Caco-2 (cell line): Measurements from ENCODE around the gene IGFBP1. TPM values are rescaled to one million over a fixed set of nuclear protein-coding genes. Genes with fewer than 3 reads are reported as not detected.

Experiments used
- BruUV-seq: library from RNA; stranded (reverse); fragments of 400-500 nt; replicated peaks from 2 replicates; lab custom pipeline; 2021; lab: Mats Ljungman, UMichigan
- CTCF ChIA-PET: fragments of 300-600 bp; sonication (Branson Sonifier 250); formaldehyde crosslinking; loops from one replicate; lab custom pipeline; 2022; ENCODE audit warnings: antibody characterized with exemption; lab: Charles Lee
- POLR2A ChIA-PET: fragments of 300-600 bp; sonication (Branson Sonifier 250); formaldehyde crosslinking; loops from one replicate; lab custom pipeline; 2022; ENCODE audit warnings: antibody characterized with exemption; lab: Charles Lee
- DNase-seq, 2 experiments: peaks; one replicate each; pipeline versions ENCODE4 v3.0.0 to v3.0.0-alpha.2; 2020 to 2022
- H3K27me3 ChIP-seq: replicated peaks from 2 replicates; pipeline ENCODE4 v1.6.0; 2011; ENCODE audit warnings: low read length; ENCODE audit not compliant: control insufficient read depth, insufficient read depth
- H3K36me3 ChIP-seq: 2 replicates; pipeline ENCODE4 v1.5.1; 2011; ENCODE audit warnings: low read length; ENCODE audit not compliant: control insufficient read depth, insufficient read depth
- H3K4me1 ChIP-seq: fragments of 250-450 bp; sonication (Bioruptor Pico); 2 replicates; pipeline ENCODE4 v1.5.1; 2020; ENCODE audit warnings: mild to moderate bottlenecking
- H3K4me3 ChIP-seq: 2 replicates; pipeline ENCODE4 v1.5.1; 2011; ENCODE audit warnings: low read depth, mild to moderate bottlenecking, control low read depth, low read length
- H3K9me3 ChIP-seq: fragments of 250-450 bp; sonication (Bioruptor Pico); 2 replicates; pipeline ENCODE4 v1.5.1; 2020; ENCODE audit warnings: mild to moderate bottlenecking, moderate library complexity
- H3K27ac Mint-ChIP-seq: one replicate; pipeline ENCODE4 v1.8.0; 2022; ENCODE audit warnings: mixed read lengths; ENCODE audit not compliant: unreplicated experiment
- H3K27me3 Mint-ChIP-seq: one replicate; pipeline ENCODE4 v1.8.0; 2022; ENCODE audit warnings: mixed read lengths; ENCODE audit not compliant: insufficient read depth, unreplicated experiment
- H3K36me3 Mint-ChIP-seq: one replicate; pipeline ENCODE4 v1.8.0; 2022; ENCODE audit warnings: mild to moderate bottlenecking, mixed read lengths; ENCODE audit not compliant: insufficient read depth, unreplicated experiment
- H3K4me1 Mint-ChIP-seq: one replicate; pipeline ENCODE4 v1.8.0; 2022; ENCODE audit warnings: low read depth, mixed read lengths; ENCODE audit not compliant: unreplicated experiment
- H3K4me3 Mint-ChIP-seq: one replicate; pipeline ENCODE4 v1.8.0; 2022; ENCODE audit warnings: mild to moderate bottlenecking, moderate library complexity, mixed read lengths; ENCODE audit not compliant: unreplicated experiment
- H3K9me3 Mint-ChIP-seq: one replicate; pipeline ENCODE4 v1.8.0; 2022; ENCODE audit warnings: mixed read lengths; ENCODE audit not compliant: unreplicated experiment
- intact Hi-C: fragments of 100-400 bp; cut with micrococcal nuclease; formaldehyde crosslinking; loops from one replicate; pipeline ENCODE4 v1.10.0; 2022; ENCODE audit not compliant: unreplicated experiment
- total RNA-seq: library from RNA; stranded (reverse); gene quantifications from 2 replicates; pipeline ENCODE4 v1.2.3, GENCODE V29; 2022
- TF ChIP-seq, protein P1 (sequence below), 2 experiments: fragments of 200-600 bp in 1 of 2; IDR thresholded peaks; 1 replicate in 1 of 2; 2 replicates in 1 of 2; pipeline versions ENCODE4 v1.5.1 to v1.8.0; 2011 to 2022; ENCODE audit warnings: antibody characterized with exemption in 1 of 2, control low read depth in 1 of 2, inconsistent platforms in 1 of 2, low read depth in 1 of 2, low read length in 1 of 2, mild to moderate bottlenecking in 1 of 2, moderate library complexity in 1 of 2; ENCODE audit not compliant: insufficient read depth in 1 of 2, severe bottlenecking in 1 of 2, unreplicated experiment in 1 of 2

IGFBP1 gene
- total RNA-seq, 1 experiment from 2014 or later, result not detected

DNA sequence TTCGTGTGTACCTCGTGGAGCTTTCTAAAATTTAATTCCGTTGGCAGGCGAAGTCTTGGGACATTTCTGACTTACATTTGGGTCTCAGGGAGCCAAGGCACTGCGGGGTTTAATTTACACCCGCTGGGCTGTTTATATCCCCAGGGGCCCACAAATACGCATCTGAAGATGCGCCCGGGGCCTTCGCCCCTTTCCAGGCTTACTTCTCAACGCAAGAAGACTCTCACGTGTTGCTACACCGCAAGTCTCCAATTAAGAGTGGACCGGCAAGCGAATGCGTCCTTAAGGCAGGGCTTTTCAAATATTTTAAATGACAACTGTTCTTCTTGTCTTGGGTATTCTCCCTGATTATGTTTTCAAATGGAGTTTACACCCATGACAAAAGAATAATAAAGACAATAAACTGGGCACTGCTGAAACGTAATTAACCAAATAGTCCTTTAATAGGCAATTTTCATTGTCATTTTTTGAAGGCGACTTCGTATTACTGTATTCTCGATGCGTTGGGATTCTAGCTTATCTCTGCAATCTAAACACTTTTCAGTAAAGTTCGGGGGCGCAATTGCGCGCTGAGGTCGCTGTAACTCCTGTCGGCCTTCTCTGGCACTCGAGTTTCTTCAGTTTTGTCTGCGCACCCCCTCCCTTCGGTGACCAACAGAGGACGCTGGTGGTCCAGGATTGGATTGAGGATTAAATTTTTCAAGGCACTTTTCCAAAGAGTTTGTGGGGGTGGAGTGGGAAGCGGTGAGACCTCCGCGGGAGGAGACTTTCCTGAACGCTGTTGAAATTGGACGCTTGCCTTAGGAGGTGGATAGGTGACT, 33.6 kb downstream of the IGFBP1 start:
- no peaks in the 10 kb centered on the region; the same call in none of the 2 replicates for H3K27me3 ChIP-seq
- Mint-ChIP-seq H3K27me3 (peaks cover 20% of the 10 kb centered on the region), H3K9me3 (no peaks in the 10 kb centered on the region), H3K36me3 (no peaks in the 10 kb centered on the region), H3K4me1 (no peaks in the 10 kb centered on the region), H3K27ac (no peak overlapping the region), H3K4me3 (peak overlapping the region; percentile 71)
- H3K4me3 ChIP-seq, result no peak overlapping the region
- ChIA-PET CTCF (interaction anchor here (0.7 to 1.3 kb wide), 2 partner anchors 356 to 741 kb away, joined by 3 read pairs; no protein-coding TSS in a partner anchor), POLR2A (no interaction called here)
- no TSS peak for BruUV-seq
- H3K36me3 ChIP-seq, result no peaks in the 10 kb centered on the region
- TF ChIP-seq, protein P1, sequence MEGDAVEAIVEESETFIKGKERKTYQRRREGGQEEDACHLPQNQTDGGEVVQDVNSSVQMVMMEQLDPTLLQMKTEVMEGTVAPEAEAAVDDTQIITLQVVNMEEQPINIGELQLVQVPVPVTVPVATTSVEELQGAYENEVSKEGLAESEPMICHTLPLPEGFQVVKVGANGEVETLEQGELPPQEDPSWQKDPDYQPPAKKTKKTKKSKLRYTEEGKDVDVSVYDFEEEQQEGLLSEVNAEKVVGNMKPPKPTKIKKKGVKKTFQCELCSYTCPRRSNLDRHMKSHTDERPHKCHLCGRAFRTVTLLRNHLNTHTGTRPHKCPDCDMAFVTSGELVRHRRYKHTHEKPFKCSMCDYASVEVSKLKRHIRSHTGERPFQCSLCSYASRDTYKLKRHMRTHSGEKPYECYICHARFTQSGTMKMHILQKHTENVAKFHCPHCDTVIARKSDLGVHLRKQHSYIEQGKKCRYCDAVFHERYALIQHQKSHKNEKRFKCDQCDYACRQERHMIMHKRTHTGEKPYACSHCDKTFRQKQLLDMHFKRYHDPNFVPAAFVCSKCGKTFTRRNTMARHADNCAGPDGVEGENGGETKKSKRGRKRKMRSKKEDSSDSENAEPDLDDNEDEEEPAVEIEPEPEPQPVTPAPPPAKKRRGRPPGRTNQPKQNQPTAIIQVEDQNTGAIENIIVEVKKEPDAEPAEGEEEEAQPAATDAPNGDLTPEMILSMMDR (IDR thresholded peaks at IDR 0.05; ENCODE audit: insufficient read depth in 1 of 2, low read depth in 1 of 2, low read length in 1 of 2, severe bottlenecking in 1 of 2, unreplicated experiment in 1 of 2), result peak; percentile 37 to 58
- H3K4me1 ChIP-seq, result peaks cover 5% of the 10 kb centered on the region; the same call in 1 of the 2 replicates
- intact Hi-C loops, result no loop called here
- no peaks in the 10 kb centered on the region for H3K9me3 ChIP-seq
- peak in 1 of 2 experiments; percentile 33 for DNase-seq

- Mint-ChIP-seq H3K4me1 (no peaks in the 10 kb centered on the region), H3K27ac (no peak overlapping the region), H3K4me3 (no peak overlapping the region), H3K9me3 (no peaks in the 10 kb centered on the region), H3K27me3 (peaks cover 17% of the 10 kb centered on the region), H3K36me3 (no peaks in the 10 kb centered on the region)
- TF ChIP-seq, protein P1 (IDR thresholded peaks at IDR 0.05; ENCODE audit: insufficient read depth in 1 of 2, low read depth in 1 of 2, low read length in 1 of 2, severe bottlenecking in 1 of 2, unreplicated experiment in 1 of 2), result no peak
- Histone ChIP-seq H3K9me3 (no peaks in the 10 kb centered on the region), H3K4me1 (peaks cover under 1% of the 10 kb centered on the region; the same call in 1 of the 2 replicates), H3K4me3 (no peak overlapping the region), H3K36me3 (no peaks in the 10 kb centered on the region), H3K27me3 (no peaks in the 10 kb centered on the region; the same call in none of the 2 replicates)
- POLR2A ChIA-PET, result no interaction called here
- CTCF ChIA-PET, result interaction anchor here (1.3 kb wide), 1 partner anchor 355 kb away, joined by 3 read pairs; no protein-coding TSS in a partner anchor
- no TSS peak for BruUV-seq
- no peak for DNase-seq
- intact Hi-C loops, result loop anchor here (1.0 kb wide), 1 partner anchor 429 kb away; no protein-coding TSS in a partner anchor
Measured at GRCh38 chr7:45922810-45923209, 34.5 kb downstream of the IGFBP1 start.

- no peaks in the 10 kb centered on the region for H3K9me3 ChIP-seq
- no TSS peak for BruUV-seq
- intact Hi-C loops, result loop anchor here (1.0 kb wide), 1 partner anchor 429 kb away; no protein-coding TSS in a partner anchor
- H3K4me1 ChIP-seq, result no peaks in the 10 kb centered on the region
- no peaks in the 10 kb centered on the region for H3K36me3 ChIP-seq
- DNase-seq, result peak in 1 of 2 experiments; percentile 77
- Mint-ChIP-seq H3K4me1 (no peaks in the 10 kb centered on the region), H3K27ac (no peak overlapping the region), H3K27me3 (peaks cover 17% of the 10 kb centered on the region), H3K4me3 (no peak overlapping the region), H3K9me3 (no peaks in the 10 kb centered on the region), H3K36me3 (no peaks in the 10 kb centered on the region)
- no peaks in the 10 kb centered on the region; the same call in none of the 2 replicates for H3K27me3 ChIP-seq
- CTCF ChIA-PET, result interaction anchor here (1.3 kb wide), 1 partner anchor 354 kb away, joined by 3 read pairs; no protein-coding TSS in a partner anchor
- TF ChIP-seq, protein P1 (IDR thresholded peaks at IDR 0.05; ENCODE audit: insufficient read depth in 1 of 2, low read depth in 1 of 2, low read length in 1 of 2, severe bottlenecking in 1 of 2, unreplicated experiment in 1 of 2), result peak; percentile 79 to 92
- POLR2A ChIA-PET, result no interaction called here
- H3K4me3 ChIP-seq, result no peak overlapping the region
Measured at GRCh38 chr7:45923290-45923689, 35.0 kb downstream of the IGFBP1 start.
